Neural cell (in vitro differentiated cells): ENCODE results near the gene GPC5. TPM values are rescaled to one million over a fixed set of nuclear protein-coding genes. Genes with fewer than 3 reads are reported as not detected.
"Not testable (repeated sequence)": the region's sequence is repeated elsewhere in the genome, so short reads cannot be mapped to it uniquely, and the experiment has no call there.

ENCODE experiments used
- H2AFZ ChIP-seq: fragments of 200-600, 300-800 bp; sonication (generic), shearing (Covaris generic); 2 replicates; pipeline ENCODE4 v1.6.0; 2014; ENCODE audit warnings: low read depth, mild to moderate bottlenecking, antibody characterized with exemption, low read length, moderate library complexity
- H3F3A ChIP-seq: fragments of 200-600 bp; shearing (Covaris generic); 2 replicates; pipeline ENCODE4 v1.6.1; 2016; ENCODE audit warnings: mild to moderate bottlenecking, moderate library complexity, mixed read lengths, antibody characterized with exemption, low read length; ENCODE audit not compliant: insufficient read depth, poor library complexity, severe bottlenecking
- H3K27ac ChIP-seq: fragments of 200-600, 300-800 bp; sonication (generic), shearing (Covaris generic); 2 replicates; pipeline ENCODE4 v1.5.1; 2014; ENCODE audit warnings: mild to moderate bottlenecking, low read length, moderate library complexity
- H3K27me3 ChIP-seq: fragments of 300-800, 200-600 bp; sonication (generic), shearing (Covaris generic); 2 replicates; pipeline ENCODE4 v1.6.0; 2014; ENCODE audit warnings: mild to moderate bottlenecking, low read depth, low read length, moderate library complexity; ENCODE audit not compliant: insufficient read depth
- H3K36me3 ChIP-seq: fragments of 300-800, 200-600 bp; sonication (generic), shearing (Covaris generic); 2 replicates; pipeline ENCODE4 v1.5.1; 2014; ENCODE audit warnings: mild to moderate bottlenecking, antibody characterized with exemption, low read length, moderate library complexity; ENCODE audit not compliant: insufficient read depth
- H3K4me2 ChIP-seq: fragments of 300-800, 200-600 bp; sonication (generic), shearing (Covaris generic); 2 replicates; pipeline ENCODE4 v1.6.0; 2014; ENCODE audit warnings: mild to moderate bottlenecking, low read length
- H3K4me3 ChIP-seq: fragments of 300-800, 200-600 bp; sonication (generic), shearing (Covaris generic); 2 replicates; pipeline ENCODE4 v1.5.1; 2014; ENCODE audit warnings: mild to moderate bottlenecking, low read length, moderate library complexity
- H3K79me2 ChIP-seq: fragments of 200-600 bp; shearing (Covaris generic); replicated peaks from 2 replicates; pipeline ENCODE4 v1.6.0; 2014; ENCODE audit warnings: mild to moderate bottlenecking, low read length, moderate library complexity; ENCODE audit not compliant: insufficient read depth
- H3K9ac ChIP-seq: fragments of 300-800, 200-600 bp; sonication (generic), shearing (Covaris generic); 2 replicates; pipeline ENCODE4 v1.6.1; 2016; ENCODE audit warnings: mild to moderate bottlenecking, low read length, mixed read lengths
- H3K9me2 ChIP-seq: fragments of 200-600 bp; shearing (Covaris generic); 2 replicates; pipeline ENCODE4 v1.6.1; 2016; ENCODE audit warnings: mild to moderate bottlenecking, low read length, mixed read lengths; ENCODE audit not compliant: insufficient read depth
- H3K9me3 ChIP-seq: fragments of 200-600, 300-800 bp; sonication (generic), shearing (Covaris generic); 2 replicates; pipeline ENCODE4 v1.6.1; 2016; ENCODE audit warnings: mild to moderate bottlenecking, mixed run types, low read length, moderate library complexity, mixed read lengths
- H4K20me1 ChIP-seq: fragments of 200-600 bp; shearing (Covaris generic); 2 replicates; pipeline ENCODE4 v1.6.1; 2016; ENCODE audit warnings: mild to moderate bottlenecking, mixed run types; ENCODE audit not compliant: insufficient read depth
- EP300 ChIP-seq: fragments of 450-650 bp; conservative IDR thresholded peaks from 2 replicates; pipeline ENCODE4 v1.6.1; 2014; ENCODE audit warnings: antibody characterized with exemption, mild to moderate bottlenecking, moderate library complexity; ENCODE audit not compliant: poor library complexity, severe bottlenecking
- EZH2 ChIP-seq: fragments of 200-600, 300-800 bp; shearing (Covaris generic), sonication (generic); IDR thresholded peaks from 2 replicates; pipeline ENCODE4 v1.6.1; 2014; ENCODE audit warnings: antibody characterized with exemption, low read length, borderline replicate concordance, mild to moderate bottlenecking; ENCODE audit not compliant: insufficient read depth, poor library complexity, severe bottlenecking
- MXI1 ChIP-seq: fragments of 450-650 bp; conservative IDR thresholded peaks from 2 replicates; pipeline ENCODE4 v1.6.1; 2014; ENCODE audit warnings: antibody characterized with exemption, mild to moderate bottlenecking; ENCODE audit not compliant: poor library complexity, severe bottlenecking
- POLR2AphosphoS5 ChIP-seq: IDR thresholded peaks from 2 replicates; pipeline ENCODE4 v1.6.1; 2012
- RAD21 ChIP-seq: fragments of 450-650 bp; conservative IDR thresholded peaks from 2 replicates; pipeline ENCODE4 v1.6.1; 2014; ENCODE audit warnings: antibody characterized with exemption, mild to moderate bottlenecking, moderate library complexity
- SMC3 ChIP-seq: fragments of 450-650 bp; conservative IDR thresholded peaks from 2 replicates; pipeline ENCODE4 v1.6.1; 2014; ENCODE audit warnings: antibody characterized with exemption, mild to moderate bottlenecking, moderate library complexity; ENCODE audit not compliant: poor library complexity
- TAF1 ChIP-seq: IDR thresholded peaks from 2 replicates; pipeline ENCODE4 v1.6.1; 2012; ENCODE audit warnings: low read depth
- polyA plus RNA-seq: library from polyadenylated mRNA; depleted of rRNA; stranded (reverse); fragments of >200 nt; gene quantifications from 2 replicates; pipeline ENCODE4 v1.2.3, GENCODE V29; 2014
- TF ChIP-seq, protein P1 (sequence below): IDR thresholded peaks from 2 replicates; pipeline ENCODE4 v1.6.1; 2012; ENCODE audit warnings: borderline replicate concordance
- TF ChIP-seq, protein P2 (sequence below): fragments of 450-650 bp; IDR thresholded peaks from 2 replicates; pipeline ENCODE4 v1.5.1; 2014; ENCODE audit warnings: antibody characterized with exemption, mild to moderate bottlenecking, moderate library complexity; ENCODE audit not compliant: poor library complexity, severe bottlenecking

The GPC5 gene
- polyA plus RNA-seq, 1 donor from 2014 or later, result 5.0 TPM

DNA sequence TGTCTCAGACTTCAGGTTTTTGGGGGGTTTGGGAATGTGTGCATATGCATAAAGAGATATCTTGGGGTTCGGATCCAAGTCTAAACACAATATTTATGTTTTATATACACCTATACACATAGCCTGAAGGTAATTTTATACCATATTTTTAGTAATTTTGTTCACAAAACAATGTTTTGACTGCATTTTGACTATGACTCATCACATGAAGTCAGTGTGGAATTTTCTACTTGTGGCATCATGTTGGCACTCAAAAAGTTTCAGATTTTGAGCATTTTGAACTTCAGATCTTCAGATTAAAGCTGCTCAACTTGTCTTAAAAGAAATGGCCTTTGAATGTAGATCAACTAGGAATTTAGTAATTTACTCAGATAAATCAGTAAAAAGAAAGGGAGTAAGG lies 1115.3 kb downstream of the GPC5 start:
- Histone ChIP-seq H2AFZ (no peak overlapping the region), H3K4me3 (no peak overlapping the region), H3F3A (no peaks in the 10 kb centered on the region), H3K9me2 (no peaks in the 10 kb centered on the region), H3K9ac (no peak overlapping the region), H3K79me2 (no peaks in the 10 kb centered on the region), H3K4me2 (no peak overlapping the region), H3K9me3 (no peaks in the 10 kb centered on the region), H3K36me3 (no peaks in the 10 kb centered on the region), H4K20me1 (no peaks in the 10 kb centered on the region), H3K27ac (no peak overlapping the region), H3K27me3 (no peaks in the 10 kb centered on the region)
- no peak for TF ChIP-seq MXI1
- TF ChIP-seq, protein P1, sequence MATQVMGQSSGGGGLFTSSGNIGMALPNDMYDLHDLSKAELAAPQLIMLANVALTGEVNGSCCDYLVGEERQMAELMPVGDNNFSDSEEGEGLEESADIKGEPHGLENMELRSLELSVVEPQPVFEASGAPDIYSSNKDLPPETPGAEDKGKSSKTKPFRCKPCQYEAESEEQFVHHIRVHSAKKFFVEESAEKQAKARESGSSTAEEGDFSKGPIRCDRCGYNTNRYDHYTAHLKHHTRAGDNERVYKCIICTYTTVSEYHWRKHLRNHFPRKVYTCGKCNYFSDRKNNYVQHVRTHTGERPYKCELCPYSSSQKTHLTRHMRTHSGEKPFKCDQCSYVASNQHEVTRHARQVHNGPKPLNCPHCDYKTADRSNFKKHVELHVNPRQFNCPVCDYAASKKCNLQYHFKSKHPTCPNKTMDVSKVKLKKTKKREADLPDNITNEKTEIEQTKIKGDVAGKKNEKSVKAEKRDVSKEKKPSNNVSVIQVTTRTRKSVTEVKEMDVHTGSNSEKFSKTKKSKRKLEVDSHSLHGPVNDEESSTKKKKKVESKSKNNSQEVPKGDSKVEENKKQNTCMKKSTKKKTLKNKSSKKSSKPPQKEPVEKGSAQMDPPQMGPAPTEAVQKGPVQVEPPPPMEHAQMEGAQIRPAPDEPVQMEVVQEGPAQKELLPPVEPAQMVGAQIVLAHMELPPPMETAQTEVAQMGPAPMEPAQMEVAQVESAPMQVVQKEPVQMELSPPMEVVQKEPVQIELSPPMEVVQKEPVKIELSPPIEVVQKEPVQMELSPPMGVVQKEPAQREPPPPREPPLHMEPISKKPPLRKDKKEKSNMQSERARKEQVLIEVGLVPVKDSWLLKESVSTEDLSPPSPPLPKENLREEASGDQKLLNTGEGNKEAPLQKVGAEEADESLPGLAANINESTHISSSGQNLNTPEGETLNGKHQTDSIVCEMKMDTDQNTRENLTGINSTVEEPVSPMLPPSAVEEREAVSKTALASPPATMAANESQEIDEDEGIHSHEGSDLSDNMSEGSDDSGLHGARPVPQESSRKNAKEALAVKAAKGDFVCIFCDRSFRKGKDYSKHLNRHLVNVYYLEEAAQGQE, result no peak
- TF ChIP-seq RAD21, result no peak
- TF ChIP-seq POLR2AphosphoS5, result no peak
- TF ChIP-seq EZH2, result no peak
- no peak for TF ChIP-seq TAF1
- TF ChIP-seq, protein P2, sequence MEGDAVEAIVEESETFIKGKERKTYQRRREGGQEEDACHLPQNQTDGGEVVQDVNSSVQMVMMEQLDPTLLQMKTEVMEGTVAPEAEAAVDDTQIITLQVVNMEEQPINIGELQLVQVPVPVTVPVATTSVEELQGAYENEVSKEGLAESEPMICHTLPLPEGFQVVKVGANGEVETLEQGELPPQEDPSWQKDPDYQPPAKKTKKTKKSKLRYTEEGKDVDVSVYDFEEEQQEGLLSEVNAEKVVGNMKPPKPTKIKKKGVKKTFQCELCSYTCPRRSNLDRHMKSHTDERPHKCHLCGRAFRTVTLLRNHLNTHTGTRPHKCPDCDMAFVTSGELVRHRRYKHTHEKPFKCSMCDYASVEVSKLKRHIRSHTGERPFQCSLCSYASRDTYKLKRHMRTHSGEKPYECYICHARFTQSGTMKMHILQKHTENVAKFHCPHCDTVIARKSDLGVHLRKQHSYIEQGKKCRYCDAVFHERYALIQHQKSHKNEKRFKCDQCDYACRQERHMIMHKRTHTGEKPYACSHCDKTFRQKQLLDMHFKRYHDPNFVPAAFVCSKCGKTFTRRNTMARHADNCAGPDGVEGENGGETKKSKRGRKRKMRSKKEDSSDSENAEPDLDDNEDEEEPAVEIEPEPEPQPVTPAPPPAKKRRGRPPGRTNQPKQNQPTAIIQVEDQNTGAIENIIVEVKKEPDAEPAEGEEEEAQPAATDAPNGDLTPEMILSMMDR, result no peak
- TF ChIP-seq EP300, result no peak
- no peak for TF ChIP-seq SMC3

DNA sequence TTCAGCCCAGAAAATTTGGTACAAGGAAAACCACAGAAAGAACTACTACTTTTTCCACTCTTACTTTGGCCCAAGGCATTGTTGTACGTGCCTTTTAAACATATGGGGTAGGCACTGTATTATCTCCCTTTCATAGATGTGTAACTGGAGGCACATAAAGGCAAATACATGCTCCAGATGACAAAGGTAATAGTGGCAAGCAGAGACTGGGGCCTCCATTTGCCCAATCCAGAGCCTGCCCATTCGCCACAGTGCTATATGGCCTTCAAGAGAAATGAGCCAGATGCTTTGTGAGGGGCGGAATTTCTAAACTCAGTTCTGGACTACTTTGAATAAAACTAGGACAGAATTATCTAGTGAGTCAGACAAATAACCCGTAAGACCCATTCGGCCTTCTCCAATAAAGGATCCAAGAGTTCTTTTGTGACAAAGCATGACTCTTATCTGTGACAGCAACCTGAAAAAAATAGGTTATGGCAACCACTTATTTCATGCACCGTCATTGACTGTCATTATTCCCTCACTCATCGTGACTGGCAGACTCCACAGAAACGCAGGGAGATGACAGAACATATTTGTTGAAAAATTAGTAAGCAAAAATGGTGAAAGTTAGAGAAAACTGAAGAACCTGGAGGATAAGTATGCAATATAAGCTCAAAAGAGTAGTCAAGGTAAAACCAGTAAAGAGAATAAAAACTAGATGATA lies 1116.2 kb downstream of the GPC5 start:
- peak; percentile 89 for TF ChIP-seq POLR2AphosphoS5
- no peak for TF ChIP-seq MXI1
- TF ChIP-seq EP300, result peak; percentile 97
- TF ChIP-seq, protein P1, result peak; percentile 37
- Histone ChIP-seq H3K27me3 (no peaks in the 10 kb centered on the region), H3K9me3 (no peaks in the 10 kb centered on the region), H4K20me1 (no peaks in the 10 kb centered on the region), H3K9me2 (no peaks in the 10 kb centered on the region), H3K4me3 (no peak overlapping the region), H3K4me2 (no peak overlapping the region), H3F3A (no peaks in the 10 kb centered on the region), H2AFZ (no peak overlapping the region), H3K9ac (no peak overlapping the region), H3K27ac (peak overlapping the region; percentile 29), H3K79me2 (no peaks in the 10 kb centered on the region), H3K36me3 (no peaks in the 10 kb centered on the region)

DNA sequence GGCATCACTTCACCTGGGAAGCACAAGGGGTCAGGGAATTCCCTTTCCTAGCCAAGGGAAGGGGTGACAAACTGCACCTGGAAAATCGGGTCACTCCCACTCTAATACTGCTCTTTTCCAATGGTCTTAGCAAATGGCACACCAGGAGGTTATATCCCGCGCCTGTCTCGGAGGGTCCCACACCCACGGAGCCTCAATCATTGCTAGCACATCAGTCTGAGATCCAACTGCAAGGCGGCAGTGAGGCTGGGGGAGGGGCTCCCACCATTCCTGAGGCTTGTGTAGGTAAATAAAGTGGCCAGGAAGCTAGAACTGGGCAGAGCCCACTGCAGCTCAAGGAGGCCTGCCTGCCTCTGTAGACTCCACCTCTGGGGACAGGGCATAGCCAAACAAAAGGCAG lies 1118.5 kb downstream of the GPC5 start:
- H3K9me2 ChIP-seq, H3K79me2 ChIP-seq, H3F3A ChIP-seq, H3K4me3 ChIP-seq, H4K20me1 ChIP-seq, H3K4me2 ChIP-seq, H3K27ac ChIP-seq, H3K9me3 ChIP-seq, H3K36me3 ChIP-seq, H2AFZ ChIP-seq, H3K9ac ChIP-seq, H3K27me3 ChIP-seq: not testable (repeated sequence)

DNA sequence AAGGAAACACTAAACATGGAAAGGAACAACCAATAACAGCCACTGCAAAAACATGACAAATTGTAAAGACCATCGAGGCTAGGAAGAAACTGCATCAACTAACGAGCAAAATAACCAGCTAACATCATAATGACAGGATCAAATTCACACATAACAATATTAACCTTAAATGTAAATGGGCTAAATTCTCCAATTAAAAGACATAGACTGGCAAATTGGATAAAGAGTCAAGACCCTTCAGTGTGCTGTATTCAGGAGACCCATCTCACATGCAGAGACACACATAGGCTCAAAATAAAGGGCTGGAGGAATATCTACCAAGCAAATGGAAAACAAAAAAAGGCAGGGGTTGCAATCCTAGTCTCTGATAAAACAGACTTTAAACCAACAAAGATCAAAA lies 1120.2 kb downstream of the GPC5 start:
- H3F3A ChIP-seq, H3K4me2 ChIP-seq, H3K4me3 ChIP-seq, H3K36me3 ChIP-seq, H3K9ac ChIP-seq, H2AFZ ChIP-seq, H3K27ac ChIP-seq, H3K79me2 ChIP-seq, H3K9me2 ChIP-seq, H3K9me3 ChIP-seq, H4K20me1 ChIP-seq, H3K27me3 ChIP-seq: not testable (repeated sequence)
